Esophagus muscularis mucosa (tissue), 4 donors: ENCODE measurements around the gene H6PD. TPM values are rescaled to one million over a fixed set of nuclear protein-coding genes. Genes with fewer than 3 reads are reported as not detected.

ENCODE experiments used
- DNase-seq: peaks from one replicate; pipeline ENCODE4 v3.0.0-alpha.2; 2017; ENCODE audit errors: extremely low spot score
- H3K27ac ChIP-seq, 4 donors: fragments of 200-600 bp; sonication (generic); replicated peaks in 1 of 4; 1 replicate in 3 of 4; 2 replicates in 1 of 4; pipeline ENCODE4 v1.5.1; 2016 to 2019; ENCODE audit warnings: mild to moderate bottlenecking in 1 of 4
- H3K27me3 ChIP-seq, 4 donors: fragments of 200-600 bp; sonication (generic); one replicate each; pipeline versions ENCODE4 v1.5.1 to v1.6.0; 2016 to 2019
- H3K36me3 ChIP-seq, 4 donors: fragments of 200-600 bp; sonication (generic); one replicate each; pipeline ENCODE4 v1.5.1; 2016 to 2019
- H3K4me1 ChIP-seq, 4 donors: fragments of 200-600 bp; sonication (generic); one replicate each; pipeline ENCODE4 v1.5.1; 2016 to 2019
- H3K4me3 ChIP-seq, 4 donors: fragments of 200-600 bp; sonication (generic); 1 replicate in 2 of 4; 2 replicates in 2 of 4; pipeline ENCODE4 v1.5.1; 2016 to 2019; ENCODE audit warnings: mild to moderate bottlenecking in 4 of 4, moderate library complexity in 1 of 4
- H3K9me3 ChIP-seq, 4 donors: fragments of 200-600 bp; sonication (generic); 1 replicate in 3 of 4; 2 replicates in 1 of 4; pipeline ENCODE4 v1.5.1; 2016 to 2019
- EP300 ChIP-seq: sonication (generic); formaldehyde crosslinking; IDR thresholded peaks from one replicate; pipeline ENCODE4 v1.6.1; 2017; ENCODE audit warnings: antibody characterized with exemption
- POLR2A ChIP-seq: fragments of 450-650 bp; IDR thresholded peaks from one replicate; pipeline ENCODE4 v1.6.1; 2017; ENCODE audit warnings: antibody characterized with exemption, moderate library complexity, mild to moderate bottlenecking, low read depth
- POLR2AphosphoS5 ChIP-seq, 2 donors: sonication (generic); formaldehyde crosslinking; IDR thresholded peaks; one replicate each; pipeline ENCODE4 v1.6.1; 2017; ENCODE audit warnings: antibody characterized with exemption in 2 of 2
- WGBS: methylation state at CpG from one replicate; pipeline ENCODE4 v1.1.5; 2018; 5-methylcytosine and 5-hydroxymethylcytosine counted together
- intact Hi-C: fragments of 100-400 bp; cut with DNase I; formaldehyde crosslinking; loops from one replicate; pipeline ENCODE4 v1.15.1; 2023
- total RNA-seq, 4 donors: library from RNA; depleted of rRNA; stranded (reverse); fragments of >200 nt; gene quantifications; one replicate each; pipeline versions ENCODE4 v1.1.0 to v1.2.1, GENCODE V29; 2016
- TF ChIP-seq, protein P1 (sequence below), 3 experiments: fragments of 200-600 bp in 2 of 3; fragments of 450-650 bp in 1 of 3; sonication (generic) in 2 of 3; IDR thresholded peaks; one replicate each; pipeline ENCODE4 v1.5.1; 2017 to 2019; ENCODE audit warnings: antibody characterized with exemption in 3 of 3, mild to moderate bottlenecking in 2 of 3, moderate library complexity in 1 of 3

H6PD gene
- total RNA-seq, 4 donors from 2014 or later, result 31.1 to 54.4 (median 38.4) TPM

DNA sequence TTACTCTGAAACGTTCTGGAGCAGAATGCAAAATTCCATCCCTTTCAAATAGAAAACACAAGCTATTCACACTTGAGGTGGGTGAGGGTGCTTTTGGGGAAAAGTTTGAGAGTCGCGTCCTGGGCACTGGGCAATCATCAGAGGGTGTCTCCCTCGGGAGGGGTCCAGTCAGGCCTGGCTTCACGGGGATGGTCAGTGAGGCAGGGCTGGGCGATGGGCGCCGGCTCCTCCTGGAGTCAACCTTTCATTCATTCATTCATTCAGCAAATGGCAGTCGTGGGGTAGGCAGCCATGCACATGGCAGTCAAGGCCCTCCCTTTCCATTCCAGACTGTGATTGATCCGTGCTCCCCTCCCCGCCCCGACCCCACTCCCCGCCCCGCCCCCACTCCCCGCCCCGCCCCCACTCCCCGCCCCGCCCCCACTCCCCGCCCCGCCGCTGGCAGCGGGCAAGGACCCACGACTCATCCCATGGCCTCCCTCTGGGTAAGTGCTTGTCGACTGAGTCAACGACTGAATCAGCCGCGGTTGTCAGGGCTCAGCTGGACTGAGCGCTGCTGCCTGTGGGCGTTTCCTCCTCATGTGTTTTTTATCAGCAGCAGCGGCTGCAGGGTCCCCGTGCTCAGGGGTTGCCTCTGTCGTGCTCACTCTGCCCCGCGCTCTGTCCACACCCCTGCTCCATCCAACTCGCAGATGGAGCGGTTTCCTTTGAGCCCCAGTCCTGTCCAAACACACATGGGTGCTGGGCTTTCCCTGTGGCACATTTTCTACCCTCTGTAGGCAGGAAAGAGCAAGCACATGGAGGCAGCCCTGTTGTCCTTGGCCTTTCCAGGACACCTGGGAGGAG, 45.7 kb downstream of the H6PD start:
- H3K27ac ChIP-seq, result no peak overlapping the region
- intact Hi-C loops, result no loop called here
- TF ChIP-seq, protein P1, sequence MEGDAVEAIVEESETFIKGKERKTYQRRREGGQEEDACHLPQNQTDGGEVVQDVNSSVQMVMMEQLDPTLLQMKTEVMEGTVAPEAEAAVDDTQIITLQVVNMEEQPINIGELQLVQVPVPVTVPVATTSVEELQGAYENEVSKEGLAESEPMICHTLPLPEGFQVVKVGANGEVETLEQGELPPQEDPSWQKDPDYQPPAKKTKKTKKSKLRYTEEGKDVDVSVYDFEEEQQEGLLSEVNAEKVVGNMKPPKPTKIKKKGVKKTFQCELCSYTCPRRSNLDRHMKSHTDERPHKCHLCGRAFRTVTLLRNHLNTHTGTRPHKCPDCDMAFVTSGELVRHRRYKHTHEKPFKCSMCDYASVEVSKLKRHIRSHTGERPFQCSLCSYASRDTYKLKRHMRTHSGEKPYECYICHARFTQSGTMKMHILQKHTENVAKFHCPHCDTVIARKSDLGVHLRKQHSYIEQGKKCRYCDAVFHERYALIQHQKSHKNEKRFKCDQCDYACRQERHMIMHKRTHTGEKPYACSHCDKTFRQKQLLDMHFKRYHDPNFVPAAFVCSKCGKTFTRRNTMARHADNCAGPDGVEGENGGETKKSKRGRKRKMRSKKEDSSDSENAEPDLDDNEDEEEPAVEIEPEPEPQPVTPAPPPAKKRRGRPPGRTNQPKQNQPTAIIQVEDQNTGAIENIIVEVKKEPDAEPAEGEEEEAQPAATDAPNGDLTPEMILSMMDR (IDR thresholded peaks at IDR 0.05), result no peak
- TF ChIP-seq POLR2AphosphoS5 (IDR thresholded peaks at IDR 0.05) (peak in 1 of 2 donors; percentile 35), EP300 (no peak), POLR2A (no peak)
- WGBS, result 44% methylated on average over 19 of the region's 36 CpGs
- peaks cover 4 to 32% (median 25%) of the 10 kb centered on the region in 4 donors for H3K4me1 ChIP-seq
- peaks cover 0 to 6% (median 0%) of the 10 kb centered on the region in 4 donors for H3K9me3 ChIP-seq
- no peak for DNase-seq
- peak overlapping the region in 1 of 4 donors; percentile 7 for H3K4me3 ChIP-seq
- no peaks in the 10 kb centered on the region for H3K27me3 ChIP-seq
- no peaks in the 10 kb centered on the region for H3K36me3 ChIP-seq

- Histone ChIP-seq H3K4me3 (no peak overlapping the region), H3K27ac (no peak overlapping the region), H3K27me3 (no peaks in the 10 kb centered on the region), H3K4me1 (peaks cover 4 to 27% (median 25%) of the 10 kb centered on the region in 4 donors), H3K9me3 (peaks cover 0 to 6% (median 0%) of the 10 kb centered on the region in 4 donors), H3K36me3 (no peaks in the 10 kb centered on the region)
- intact Hi-C loops, result no loop called here
- DNase-seq, result no peak
- TF ChIP-seq POLR2A (no peak), EP300 (no peak), POLR2AphosphoS5 (IDR thresholded peaks at IDR 0.05) (no peak)
- TF ChIP-seq, protein P1 (IDR thresholded peaks at IDR 0.05), result no peak
- 81% methylated on average over 16 of the region's 19 CpGs for WGBS
Observed at GRCh38 chr1:9281071-9281827, 46.7 kb downstream of the H6PD start.

GRCh38 chr1:9281908-9282695, 47.5 kb downstream of the H6PD start:
- Histone ChIP-seq H3K4me3 (no peak overlapping the region), H3K27ac (no peak overlapping the region), H3K4me1 (peaks cover 4 to 27% (median 25%) of the 10 kb centered on the region in 4 donors), H3K27me3 (no peaks in the 10 kb centered on the region), H3K9me3 (peaks cover 0 to 8% (median under 1%) of the 10 kb centered on the region in 4 donors), H3K36me3 (no peaks in the 10 kb centered on the region)
- DNase-seq, result no peak
- intact Hi-C loops, result no loop called here
- WGBS, result 59% methylated on average over 4 of the region's 12 CpGs
- TF ChIP-seq, protein P1 (IDR thresholded peaks at IDR 0.05), result no peak
- TF ChIP-seq POLR2A, result no peak
- no peak for TF ChIP-seq POLR2AphosphoS5 (IDR thresholded peaks at IDR 0.05)
- TF ChIP-seq EP300, result no peak

DNA sequence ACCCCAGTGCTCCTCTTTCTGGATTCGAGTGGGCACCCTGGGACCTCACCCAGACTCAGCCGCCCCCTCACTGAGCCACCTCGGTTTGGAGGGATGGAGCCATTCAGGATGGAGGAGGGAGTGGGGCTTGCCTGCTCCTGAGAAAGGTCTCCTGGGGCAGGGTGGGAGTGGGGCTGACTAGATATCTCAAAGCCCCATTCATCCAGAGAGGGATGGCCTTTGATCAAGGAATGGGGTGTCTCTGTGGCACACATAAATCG, 48.1 kb downstream of the H6PD start:
- Histone ChIP-seq H3K4me3 (no peak overlapping the region), H3K9me3 (peaks cover 0 to 14% (median 3%) of the 10 kb centered on the region in 4 donors), H3K27me3 (no peaks in the 10 kb centered on the region), H3K36me3 (no peaks in the 10 kb centered on the region), H3K4me1 (peaks cover 4 to 27% (median 25%) of the 10 kb centered on the region in 4 donors), H3K27ac (no peak overlapping the region)
- DNase-seq, result no peak
- intact Hi-C loops, result no loop called here
- TF ChIP-seq POLR2AphosphoS5 (IDR thresholded peaks at IDR 0.05), result no peak
- no peak for TF ChIP-seq POLR2A
- no peak for TF ChIP-seq EP300
- TF ChIP-seq, protein P1 (IDR thresholded peaks at IDR 0.05), result no peak
- 62% methylated on average over 4 of the region's 4 CpGs for WGBS
